Keratinocyte (primary cell): ENCODE data around the gene CARD11. TPM values are rescaled to one million over a fixed set of nuclear protein-coding genes. Genes with fewer than 3 reads are reported as not detected.

Source experiments
- DNase-seq: peaks from one replicate; pipeline ENCODE4 v3.0.0-alpha.2; 2011; ENCODE audit warnings: low read depth, missing footprints, low spot score
- FAIRE-seq: peaks from 2 replicates; lab custom pipeline; 2011; peaks lifted over from hg19 to GRCh38; lab: Jason Lieb, UNC
- H2AFZ ChIP-seq: 2 replicates; pipeline ENCODE4 v1.6.0; 2012; ENCODE audit warnings: low read length, control low read depth, inconsistent platforms; ENCODE audit not compliant: control insufficient read depth
- H3K27ac ChIP-seq: 2 replicates; pipeline ENCODE4 v1.5.1; 2011; ENCODE audit warnings: low read length; ENCODE audit not compliant: control insufficient read depth, insufficient read depth
- H3K27me3 ChIP-seq: 3 replicates; pipeline ENCODE4 v1.6.0; 2011; ENCODE audit warnings: low read length; ENCODE audit not compliant: control insufficient read depth, insufficient read depth; ENCODE audit errors: extremely low read depth
- H3K36me3 ChIP-seq, 2 experiments: 2 replicates in 1 of 2; 3 replicates in 1 of 2; pipeline ENCODE4 v1.5.1; 2011; ENCODE audit warnings: low read length in 2 of 2, mild to moderate bottlenecking in 1 of 2; ENCODE audit not compliant: control insufficient read depth in 2 of 2, insufficient read depth in 2 of 2; ENCODE audit errors: extremely low read depth in 1 of 2
- H3K4me1 ChIP-seq: 3 replicates; pipeline ENCODE4 v1.5.1; 2011; ENCODE audit warnings: low read length; ENCODE audit not compliant: control insufficient read depth, insufficient read depth; ENCODE audit errors: extremely low read depth
- H3K4me2 ChIP-seq: 3 replicates; pipeline ENCODE4 v1.6.0; 2011; ENCODE audit warnings: low read depth, low read length; ENCODE audit not compliant: control insufficient read depth, insufficient read depth; ENCODE audit errors: extremely low read depth
- H3K4me3 ChIP-seq, 3 experiments: fragments of 200-600 bp in 1 of 3; sonication (generic) in 1 of 3; 2 replicates in 2 of 3; 3 replicates in 1 of 3; pipeline ENCODE4 v1.5.1; 2011 to 2016; ENCODE audit warnings: low read length in 3 of 3, mild to moderate bottlenecking in 3 of 3, control low read depth in 2 of 3, inconsistent platforms in 1 of 3, low read depth in 1 of 3, mixed read lengths in 1 of 3, mixed run types in 1 of 3, moderate library complexity in 1 of 3; ENCODE audit not compliant: control insufficient read depth in 2 of 3, insufficient read depth in 2 of 3; ENCODE audit errors: extremely low read depth in 1 of 3
- H3K79me2 ChIP-seq: 2 replicates; pipeline ENCODE4 v1.6.0; 2012; ENCODE audit warnings: low read length; ENCODE audit not compliant: control insufficient read depth, insufficient read depth
- H3K9ac ChIP-seq: 3 replicates; pipeline ENCODE4 v1.6.0; 2011; ENCODE audit warnings: low read length; ENCODE audit not compliant: control insufficient read depth, insufficient read depth; ENCODE audit errors: extremely low read depth
- H3K9me1 ChIP-seq: 3 replicates; pipeline ENCODE4 v1.6.0; 2011; ENCODE audit warnings: low read length; ENCODE audit not compliant: control insufficient read depth, insufficient read depth; ENCODE audit errors: extremely low read depth
- H3K9me3 ChIP-seq: 2 replicates; pipeline ENCODE4 v1.5.1; 2012; ENCODE audit warnings: low read depth, low read length; ENCODE audit not compliant: control insufficient read depth
- H4K20me1 ChIP-seq: 3 replicates; pipeline ENCODE4 v1.6.0; 2011; ENCODE audit warnings: low read length; ENCODE audit not compliant: control insufficient read depth, insufficient read depth; ENCODE audit errors: extremely low read depth
- CTCF ChIP-seq, 3 experiments: IDR thresholded peaks in 1 of 3; conservative IDR thresholded peaks in 1 of 3; optimal IDR thresholded peaks in 1 of 3; 2 replicates in 2 of 3; 3 replicates in 1 of 3; pipeline versions ENCODE3 to v1.5.1; 2011; ENCODE audit warnings: low read length in 3 of 3, mild to moderate bottlenecking in 3 of 3, moderate library complexity in 2 of 3, control low read depth in 1 of 3, inconsistent platforms in 1 of 3; ENCODE audit not compliant: insufficient read depth in 2 of 3; ENCODE audit errors: extremely low read depth in 1 of 3
- EZH2 ChIP-seq: IDR thresholded peaks from one replicate; pipeline ENCODE4 v1.6.1; 2012; ENCODE audit warnings: inconsistent platforms, mild to moderate bottlenecking, low read length, moderate library complexity
- dilution Hi-C: fragments of 300-500 bp; cut with MboI; formaldehyde crosslinking; loops from one replicate; pipeline ENCODE4 v1.7.0; 2020; ENCODE audit warnings: low sequenced_read_pairs; ENCODE audit not compliant: extremely low pct_ligation_motif_present
- polyA plus RNA-seq, 5 experiments: library from polyadenylated mRNA; depleted of rRNA in 3 of 5; stranded (reverse) in 3 of 5; stranded (forward) in 1 of 5; unstranded in 1 of 5; fragments of >200 nt; gene quantifications; 1 replicate in 1 of 5; 2 replicates in 3 of 5; 3 replicates in 1 of 5; pipeline versions ENCODE4 v1.2.1 to v1.2.3, GENCODE V29; 2011 to 2012; ENCODE audit warnings: missing spikeins in 2 of 5, low read depth in 1 of 5, low replicate concordance in 1 of 5

Gene CARD11
- polyA plus RNA-seq, 1 donor (not counting 4 experiments of a cell fraction or from before 2014, with no cell fraction given): 4.3 TPM

- Histone ChIP-seq H3K27me3 (no peaks in the 10 kb centered on the region), H3K36me3 (no peaks in the 10 kb centered on the region), H3K4me1 (no peaks in the 10 kb centered on the region), H4K20me1 (no peaks in the 10 kb centered on the region), H2AFZ (no peak overlapping the region), H3K9me1 (no peaks in the 10 kb centered on the region), H3K4me2 (no peak overlapping the region), H3K79me2 (no peaks in the 10 kb centered on the region), H3K27ac (no peak overlapping the region), H3K9me3 (peaks cover 2% of the 10 kb centered on the region), H3K9ac (no peak overlapping the region), H3K4me3 (no peak overlapping the region)
- DNase-seq (no peak), FAIRE-seq (no peak)
- dilution Hi-C loops: no loop called here
- no peak for TF ChIP-seq CTCF (optimal IDR thresholded peaks at IDR 0.05 in 1 of 3, IDR thresholded peaks at IDR 0.05 in 1 of 3, conservative IDR thresholded peaks at IDR 0.05 in 1 of 3; ENCODE audit: extremely low read depth in 1 of 3, insufficient read depth in 2 of 3, low read length in 3 of 3)
- no peak for TF ChIP-seq EZH2
Measured at GRCh38 chr7:2970307-2970664, 73.4 kb downstream of the CARD11 start.

GRCh38 chr7:2969398-2970306 is 74.0 kb downstream of the CARD11 start:
- Histone ChIP-seq H3K9ac (no peak overlapping the region), H3K4me2 (no peak overlapping the region), H3K27ac (no peak overlapping the region), H3K4me1 (no peaks in the 10 kb centered on the region), H3K79me2 (no peaks in the 10 kb centered on the region), H2AFZ (no peak overlapping the region), H4K20me1 (no peaks in the 10 kb centered on the region), H3K36me3 (no peaks in the 10 kb centered on the region), H3K9me3 (peaks cover 2% of the 10 kb centered on the region), H3K4me3 (no peak overlapping the region), H3K9me1 (no peaks in the 10 kb centered on the region), H3K27me3 (no peaks in the 10 kb centered on the region)
- FAIRE-seq (peak; percentile 48), DNase-seq (no peak)
- TF ChIP-seq CTCF (optimal IDR thresholded peaks at IDR 0.05 in 1 of 3, IDR thresholded peaks at IDR 0.05 in 1 of 3, conservative IDR thresholded peaks at IDR 0.05 in 1 of 3; ENCODE audit: extremely low read depth in 1 of 3, insufficient read depth in 2 of 3, low read length in 3 of 3): no peak
- TF ChIP-seq EZH2: no peak
- dilution Hi-C loops: no loop called here
